Stimulated activated CD4-positive, alpha-beta T cell treated with anti-CD3 and anti-CD28 coated beads, Interleukin-4, amount 100 ng/mL, for 4 hours (primary cell): Measurements from ENCODE around the gene PPTC7.
"Not testable (repeated sequence)": the region's sequence is repeated elsewhere in the genome, so short reads cannot be mapped to it uniquely, and the experiment has no call there.

Experiments used
- DNase-seq, 2 experiments: peaks; one replicate each; pipeline ENCODE4 v3.0.0-alpha.2; 2020

The PPTC7 gene

GRCh38 chr12:110582276-110583136, 612 bp downstream of the PPTC7 start:
- peak; percentile 77 to 85 for DNase-seq

GRCh38 chr12:110581931-110582275, 1.2 kb downstream of the PPTC7 start:
- no peak for DNase-seq

GRCh38 chr12:110579535-110580253, 3.4 kb downstream of the PPTC7 start:
- no peak for DNase-seq

GRCh38 chr12:110578694-110579534, 4.2 kb downstream of the PPTC7 start:
- peak in 1 of 2 experiments; percentile 42 for DNase-seq

GRCh38 chr12:110577864-110578693, 5.0 kb downstream of the PPTC7 start:
- DNase-seq = peak in 1 of 2 experiments; percentile 43

- DNase-seq = no peak
Observed at GRCh38 chr12:110576504-110576903, 6.6 kb downstream of the PPTC7 start.

- DNase-seq = no peak
Observed at GRCh38 chr12:110575326-110575725, 7.8 kb downstream of the PPTC7 start.

- not testable (repeated sequence) for DNase-seq
Observed at GRCh38 chr12:110574717-110575230, 8.3 kb downstream of the PPTC7 start.

- no peak for DNase-seq
Observed at GRCh38 chr12:110574044-110574443, 9.1 kb downstream of the PPTC7 start.

GRCh38 chr12:110570798-110571197, 12.3 kb downstream of the PPTC7 start:
- not testable (repeated sequence) for DNase-seq

GRCh38 chr12:110569838-110570237, 13.3 kb downstream of the PPTC7 start:
- not testable (repeated sequence) for DNase-seq

GRCh38 chr12:110568752-110569151, 14.4 kb downstream of the PPTC7 start:
- no peak for DNase-seq

- DNase-seq = no peak
Observed at GRCh38 chr12:110566993-110567392, 16.1 kb downstream of the PPTC7 start.

GRCh38 chr12:110565894-110566871, 16.9 kb downstream of the PPTC7 start:
- no peak for DNase-seq

- DNase-seq = no peak
Observed at GRCh38 chr12:110564471-110564991, 18.6 kb downstream of the PPTC7 start.

GRCh38 chr12:110563702-110564470, 19.2 kb downstream of the PPTC7 start:
- no peak for DNase-seq

GRCh38 chr12:110562386-110562785, 20.7 kb downstream of the PPTC7 start:
- peak in 1 of 2 experiments; percentile 17 for DNase-seq

- DNase-seq = no peak
Observed at GRCh38 chr12:110561471-110562201, 21.5 kb downstream of the PPTC7 start.

GRCh38 chr12:110560946-110561345, 22.2 kb downstream of the PPTC7 start:
- DNase-seq = no peak
